ENCODE data around the gene SETD2. TPM values are rescaled to one million over a fixed set of nuclear protein-coding genes. Genes with fewer than 3 reads are reported as not detected.

SETD2 gene
- total and polyA plus RNA-seq, 9 of the 15 experiments (the other 6 are each of a cell fraction or from before 2014, with no cell fraction given), result 8.2 to 44.0 (median 33.6) TPM

- TF ChIP-seq ZBTB11 (CRISPR knock-in tag; IDR thresholded peaks at IDR 0.05) (0 out of 6 replicates have a peak, but pooled peaks of 1 of the 3 experiments have one; percentile 23), SMARCE1 (IDR thresholded peaks at IDR 0.05) (peak; percentile 19; the same call in 1 of the 2 replicates), ZNF76 (CRISPR knock-in tag; IDR thresholded peaks at IDR 0.05; ENCODE audit: borderline replicate concordance) (no peak), IRF2 (CRISPR knock-in tag; IDR thresholded peaks at IDR 0.05) (no peak), SMARCB1 (IDR thresholded peaks at IDR 0.05; ENCODE audit: insufficient read length, low read depth) (no peak), PBX2 (CRISPR knock-in tag; IDR thresholded peaks at IDR 0.05; ENCODE audit: low read depth) (peak; percentile 41; the same call in 1 of the 2 replicates), PBX2 (tag; conservative IDR thresholded peaks at IDR 0.05; ENCODE audit: low read depth) (peak; percentile 94), HDGF (IDR thresholded peaks at IDR 0.05) (0 out of 2 replicates have a peak, but pooled peaks have one; percentile 36), FOS (IDR thresholded peaks at IDR 0.05; ENCODE audit: extremely low read depth, insufficient read length) (no peak)
Observed at GRCh38 chr3:47042231-47042791, 121.6 kb downstream of the SETD2 start (continued).
